Measurements from ENCODE around the gene ERCC6L2.

Gene ERCC6L2

DNA sequence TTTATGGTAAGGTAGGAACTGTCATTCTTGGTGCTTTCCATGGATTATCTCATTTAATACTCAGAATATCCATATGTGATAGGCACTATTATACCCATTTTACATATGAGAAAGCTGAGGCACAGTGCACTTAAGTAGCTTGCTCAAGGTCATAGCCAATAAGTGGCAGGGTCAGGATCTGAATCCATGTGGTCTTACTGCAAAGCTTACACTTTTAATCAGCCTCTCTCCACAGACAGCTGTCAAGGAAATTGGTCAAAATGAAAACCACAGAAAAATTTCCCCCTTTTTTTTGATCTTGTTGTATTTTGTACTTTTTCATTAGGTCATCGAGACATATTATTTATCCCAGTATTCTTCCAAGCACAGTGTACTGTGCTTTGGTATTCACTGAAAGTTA lies 78.5 kb downstream of the ERCC6L2 start:
- TF ChIP-seq, protein P1, sequence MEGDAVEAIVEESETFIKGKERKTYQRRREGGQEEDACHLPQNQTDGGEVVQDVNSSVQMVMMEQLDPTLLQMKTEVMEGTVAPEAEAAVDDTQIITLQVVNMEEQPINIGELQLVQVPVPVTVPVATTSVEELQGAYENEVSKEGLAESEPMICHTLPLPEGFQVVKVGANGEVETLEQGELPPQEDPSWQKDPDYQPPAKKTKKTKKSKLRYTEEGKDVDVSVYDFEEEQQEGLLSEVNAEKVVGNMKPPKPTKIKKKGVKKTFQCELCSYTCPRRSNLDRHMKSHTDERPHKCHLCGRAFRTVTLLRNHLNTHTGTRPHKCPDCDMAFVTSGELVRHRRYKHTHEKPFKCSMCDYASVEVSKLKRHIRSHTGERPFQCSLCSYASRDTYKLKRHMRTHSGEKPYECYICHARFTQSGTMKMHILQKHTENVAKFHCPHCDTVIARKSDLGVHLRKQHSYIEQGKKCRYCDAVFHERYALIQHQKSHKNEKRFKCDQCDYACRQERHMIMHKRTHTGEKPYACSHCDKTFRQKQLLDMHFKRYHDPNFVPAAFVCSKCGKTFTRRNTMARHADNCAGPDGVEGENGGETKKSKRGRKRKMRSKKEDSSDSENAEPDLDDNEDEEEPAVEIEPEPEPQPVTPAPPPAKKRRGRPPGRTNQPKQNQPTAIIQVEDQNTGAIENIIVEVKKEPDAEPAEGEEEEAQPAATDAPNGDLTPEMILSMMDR (IDR thresholded peaks at IDR 0.05; ENCODE audit: low read depth, low read length, poor library complexity, severe bottlenecking), result no peak
- TF ChIP-seq EZH2phosphoT487 (IDR thresholded peaks at IDR 0.05; ENCODE audit: borderline replicate concordance, low read length), result no peak
- H3K4me3 ChIP-seq (ENCODE audit: low read length), result no peak overlapping the region
- H3K9me2 ChIP-seq (replicated peaks; ENCODE audit: control insufficient read depth, low read length), result no peaks in the 10 kb centered on the region
- H3K27ac ChIP-seq (ENCODE audit: low read depth, low read length), result no peak overlapping the region
- no peak overlapping the region for H3K4me2 ChIP-seq (ENCODE audit: low read length)
- H3K9me3 ChIP-seq (ENCODE audit: control insufficient read depth, insufficient read depth, low read length), result peaks cover 10% of the 10 kb centered on the region; the same call in 1 of the 2 replicates
- H3K4me1 ChIP-seq (ENCODE audit: control insufficient read depth, low read length), result no peaks in the 10 kb centered on the region
- peaks cover 23% of the 10 kb centered on the region for H3K36me3 ChIP-seq (ENCODE audit: control insufficient read depth, low read length)
- H3K27me3 ChIP-seq (ENCODE audit: control insufficient read depth, low read length), result no peaks in the 10 kb centered on the region
- no peaks in the 10 kb centered on the region for H3K79me2 ChIP-seq (ENCODE audit: control insufficient read depth, low read length)
- no peaks in the 10 kb centered on the region for H4K20me1 ChIP-seq (ENCODE audit: control insufficient read depth, insufficient read depth, low read depth, low read length)
- H3F3A ChIP-seq (ENCODE audit: control insufficient read depth, insufficient read depth), result no peaks in the 10 kb centered on the region

DNA sequence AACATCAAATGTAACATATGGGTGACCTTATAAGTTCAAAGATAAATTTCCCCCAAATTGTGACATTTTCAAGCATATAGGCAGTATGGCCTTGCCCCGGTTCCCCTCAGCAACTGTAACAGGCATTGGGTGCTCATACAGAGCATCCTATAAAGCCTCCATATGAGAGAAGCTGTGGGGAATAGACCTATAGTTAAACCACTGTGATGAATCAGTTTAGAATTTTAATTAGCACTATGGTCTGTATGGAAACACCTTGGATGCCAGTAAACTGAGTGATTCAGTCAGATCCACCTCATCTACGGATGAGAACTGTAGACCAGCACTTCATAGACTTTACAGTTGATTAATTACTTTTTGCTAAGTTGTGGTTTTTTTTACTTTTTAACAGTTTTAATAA lies 79.4 kb downstream of the ERCC6L2 start:
- Histone ChIP-seq H3K9me2 (replicated peaks; ENCODE audit: control insufficient read depth, low read length) (no peaks in the 10 kb centered on the region), H4K20me1 (ENCODE audit: control insufficient read depth, insufficient read depth, low read depth, low read length) (no peaks in the 10 kb centered on the region), H3K4me3 (ENCODE audit: low read length) (no peak overlapping the region), H3K27ac (ENCODE audit: low read depth, low read length) (no peak overlapping the region), H3K36me3 (ENCODE audit: control insufficient read depth, low read length) (peaks cover 23% of the 10 kb centered on the region), H3F3A (ENCODE audit: control insufficient read depth, insufficient read depth) (no peaks in the 10 kb centered on the region), H3K4me2 (ENCODE audit: low read length) (no peak overlapping the region), H3K79me2 (ENCODE audit: control insufficient read depth, low read length) (no peaks in the 10 kb centered on the region), H3K9me3 (ENCODE audit: control insufficient read depth, insufficient read depth, low read length) (peaks cover 10% of the 10 kb centered on the region; the same call in 1 of the 2 replicates), H3K27me3 (ENCODE audit: control insufficient read depth, low read length) (no peaks in the 10 kb centered on the region), H3K4me1 (ENCODE audit: control insufficient read depth, low read length) (no peaks in the 10 kb centered on the region)
- no peak for TF ChIP-seq EZH2phosphoT487 (IDR thresholded peaks at IDR 0.05; ENCODE audit: borderline replicate concordance, low read length)
- TF ChIP-seq, protein P1 (IDR thresholded peaks at IDR 0.05; ENCODE audit: low read depth, low read length, poor library complexity, severe bottlenecking), result no peak

DNA sequence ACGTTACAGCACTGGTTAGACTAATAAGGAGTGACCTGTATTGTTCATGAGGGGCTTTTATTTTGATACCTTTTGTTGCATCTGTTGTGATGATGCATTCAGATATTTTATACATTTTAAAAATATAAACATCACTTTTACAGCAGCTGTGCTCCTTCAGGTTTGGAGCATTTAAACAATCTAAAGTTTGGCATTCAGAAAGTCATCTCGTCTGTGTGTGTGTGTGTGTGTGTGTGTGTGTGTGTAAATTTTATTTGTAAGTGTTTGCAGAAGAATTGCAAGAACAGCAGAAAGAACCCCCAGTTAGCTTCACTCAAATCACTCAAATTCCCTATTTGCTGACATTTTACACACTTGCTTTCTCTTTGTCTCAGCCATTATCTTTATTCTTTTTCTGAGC lies 87.4 kb downstream of the ERCC6L2 start:
- no peaks in the 10 kb centered on the region for H3K79me2 ChIP-seq (ENCODE audit: control insufficient read depth, low read length)
- H3K27me3 ChIP-seq (ENCODE audit: control insufficient read depth, low read length), result no peaks in the 10 kb centered on the region
- H3K36me3 ChIP-seq (ENCODE audit: control insufficient read depth, low read length), result peaks cover 2% of the 10 kb centered on the region; the same call in 1 of the 2 replicates
- no peak overlapping the region for H3K4me2 ChIP-seq (ENCODE audit: low read length)
- no peaks in the 10 kb centered on the region for H4K20me1 ChIP-seq (ENCODE audit: control insufficient read depth, insufficient read depth, low read depth, low read length)
- H3K9me3 ChIP-seq (ENCODE audit: control insufficient read depth, insufficient read depth, low read length), result no peaks in the 10 kb centered on the region
- no peak for TF ChIP-seq EZH2phosphoT487 (IDR thresholded peaks at IDR 0.05; ENCODE audit: borderline replicate concordance, low read length)
- TF ChIP-seq, protein P1 (IDR thresholded peaks at IDR 0.05; ENCODE audit: low read depth, low read length, poor library complexity, severe bottlenecking), result no peak
- H3K4me3 ChIP-seq (ENCODE audit: low read length), result no peak overlapping the region
- no peaks in the 10 kb centered on the region for H3K9me2 ChIP-seq (replicated peaks; ENCODE audit: control insufficient read depth, low read length)
- H3K4me1 ChIP-seq (ENCODE audit: control insufficient read depth, low read length), result no peaks in the 10 kb centered on the region
- H3F3A ChIP-seq (ENCODE audit: control insufficient read depth, insufficient read depth), result no peaks in the 10 kb centered on the region
- no peak overlapping the region for H3K27ac ChIP-seq (ENCODE audit: low read depth, low read length)

All from DOHH2 (cell line).